HG02763 (cell line): ENCODE results near the gene BTBD19.
A peak's percentile ranks its signal among the peaks of the same experiment; 100 is the strongest.
"Not testable (repeated sequence)": the region's sequence is repeated elsewhere in the genome, so short reads cannot be mapped to it uniquely, and the experiment has no call there.

Source experiments
- ATAC-seq: cut with Tn5 transposase; IDR thresholded peaks from one replicate; pipeline ENCODE4 v1.9.1; 2021; ENCODE audit warnings: mild to moderate bottlenecking, moderate library complexity; ENCODE audit not compliant: unreplicated experiment

Gene BTBD19

DNA sequence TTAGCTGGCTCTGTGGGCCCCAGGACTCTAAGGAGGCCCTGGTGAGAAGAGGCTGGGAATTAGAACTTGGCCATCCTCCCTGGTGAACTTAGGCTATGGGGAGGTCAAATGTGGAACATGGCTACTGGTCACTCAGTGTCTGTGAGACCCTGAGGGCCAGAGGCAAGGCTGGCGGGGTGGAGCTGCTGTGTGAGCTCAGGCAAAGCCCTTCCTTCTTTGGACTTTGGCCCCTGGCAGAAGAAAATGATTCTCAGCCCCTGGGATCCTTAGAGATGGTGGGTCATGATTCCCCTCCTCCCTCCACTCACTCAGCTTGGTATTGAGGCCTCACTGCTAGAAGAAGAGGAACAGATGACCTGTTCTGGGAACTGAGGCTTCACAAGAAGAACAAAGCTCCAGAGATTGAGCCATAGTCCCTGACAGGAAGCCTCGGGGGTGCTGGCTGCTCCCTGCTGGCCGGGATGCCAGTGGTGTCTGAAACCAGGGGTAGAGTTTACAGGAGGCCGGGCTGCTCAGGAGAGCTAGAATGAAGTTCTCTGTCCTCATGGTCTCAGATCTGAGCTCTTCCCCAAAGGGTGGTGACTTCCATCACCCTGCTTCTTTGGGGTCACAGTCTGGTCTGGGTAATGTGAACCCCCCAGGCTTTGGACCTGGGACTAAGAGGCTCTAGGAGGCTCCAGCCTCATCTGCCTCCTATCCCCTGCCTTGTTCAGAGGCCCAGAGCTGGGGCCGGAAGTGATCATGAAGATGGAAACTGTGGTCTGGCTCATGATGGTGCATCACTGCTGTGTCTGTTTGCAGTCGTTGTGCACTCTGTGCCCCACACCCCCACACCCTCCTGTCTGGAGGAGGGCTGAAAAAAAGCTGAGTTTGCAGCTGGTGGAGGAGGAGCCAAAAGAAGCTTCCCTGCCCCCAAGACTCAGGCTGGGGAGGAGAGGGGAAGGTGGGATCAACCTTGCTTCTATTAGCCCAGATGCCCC, 905 bp downstream of the BTBD19 start:
- ATAC-seq, result peak; percentile 38

DNA sequence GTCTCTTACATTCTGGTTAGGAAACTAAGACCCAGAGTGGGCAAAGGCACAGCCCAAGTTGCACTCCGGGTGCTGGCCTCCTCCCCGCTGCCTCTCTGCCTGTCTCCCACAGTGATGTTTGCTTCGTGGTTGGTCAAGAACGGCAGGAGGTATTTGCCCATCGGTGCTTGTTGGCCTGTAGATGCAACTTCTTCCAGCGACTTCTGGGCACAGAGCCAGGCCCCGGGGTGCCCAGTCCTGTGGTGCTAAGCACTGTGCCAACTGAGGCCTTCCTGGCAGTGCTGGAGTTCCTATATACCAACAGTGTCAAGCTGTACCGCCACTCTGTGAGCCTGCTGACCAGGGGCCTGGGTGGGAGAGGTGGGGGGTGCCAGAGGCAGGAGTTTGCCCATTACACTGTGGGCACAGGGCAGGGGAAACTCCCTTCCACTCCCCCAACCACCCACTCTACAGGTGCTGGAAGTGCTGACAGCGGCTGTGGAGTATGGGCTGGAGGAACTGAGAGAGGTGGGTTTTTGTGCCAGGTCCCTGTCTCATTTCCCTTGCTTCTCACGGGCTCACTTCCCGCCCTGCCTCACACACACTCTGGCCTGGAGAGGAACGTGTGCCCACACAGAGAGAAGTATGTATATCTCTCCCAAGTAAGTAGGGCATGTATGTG, 1.9 kb downstream of the BTBD19 start:
- no peak for ATAC-seq

DNA sequence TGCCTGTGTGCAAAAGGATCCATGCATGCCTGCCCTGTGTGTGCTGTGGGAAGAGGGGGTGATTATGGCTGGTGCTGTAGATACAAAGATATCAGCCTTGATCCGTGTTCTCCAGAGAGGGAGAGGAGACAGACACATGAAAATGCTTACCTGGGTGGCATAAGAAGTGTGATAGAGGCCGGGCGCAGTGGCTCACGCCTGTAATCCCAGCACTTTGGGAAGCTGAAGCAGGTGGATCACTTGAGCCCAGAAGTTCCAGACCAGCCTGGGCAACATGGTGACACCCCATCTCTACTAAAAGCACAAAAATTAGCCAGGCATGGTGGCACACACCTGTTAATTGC, 2.4 kb downstream of the BTBD19 start:
- ATAC-seq, result not testable (repeated sequence)

DNA sequence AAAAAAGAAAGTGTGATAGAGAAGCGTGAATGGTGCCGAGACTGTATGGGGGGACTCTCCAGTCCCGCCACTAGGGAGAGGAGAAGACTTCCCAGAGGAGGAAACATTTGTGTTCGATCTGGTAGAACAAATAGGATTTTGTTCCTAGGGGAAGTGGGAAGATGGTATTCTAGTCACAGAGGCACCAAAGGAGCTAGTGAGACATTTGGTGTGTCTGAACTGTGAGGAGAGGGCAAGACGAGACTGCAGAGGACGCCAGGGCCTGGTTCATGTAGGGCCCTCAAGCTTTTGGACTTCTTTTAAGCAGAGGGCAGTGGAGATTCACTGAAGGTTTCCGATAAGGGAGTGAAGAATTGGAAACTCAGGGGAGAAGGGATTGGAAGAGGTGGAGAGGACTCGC, 2.9 kb downstream of the BTBD19 start:
- no peak for ATAC-seq

DNA sequence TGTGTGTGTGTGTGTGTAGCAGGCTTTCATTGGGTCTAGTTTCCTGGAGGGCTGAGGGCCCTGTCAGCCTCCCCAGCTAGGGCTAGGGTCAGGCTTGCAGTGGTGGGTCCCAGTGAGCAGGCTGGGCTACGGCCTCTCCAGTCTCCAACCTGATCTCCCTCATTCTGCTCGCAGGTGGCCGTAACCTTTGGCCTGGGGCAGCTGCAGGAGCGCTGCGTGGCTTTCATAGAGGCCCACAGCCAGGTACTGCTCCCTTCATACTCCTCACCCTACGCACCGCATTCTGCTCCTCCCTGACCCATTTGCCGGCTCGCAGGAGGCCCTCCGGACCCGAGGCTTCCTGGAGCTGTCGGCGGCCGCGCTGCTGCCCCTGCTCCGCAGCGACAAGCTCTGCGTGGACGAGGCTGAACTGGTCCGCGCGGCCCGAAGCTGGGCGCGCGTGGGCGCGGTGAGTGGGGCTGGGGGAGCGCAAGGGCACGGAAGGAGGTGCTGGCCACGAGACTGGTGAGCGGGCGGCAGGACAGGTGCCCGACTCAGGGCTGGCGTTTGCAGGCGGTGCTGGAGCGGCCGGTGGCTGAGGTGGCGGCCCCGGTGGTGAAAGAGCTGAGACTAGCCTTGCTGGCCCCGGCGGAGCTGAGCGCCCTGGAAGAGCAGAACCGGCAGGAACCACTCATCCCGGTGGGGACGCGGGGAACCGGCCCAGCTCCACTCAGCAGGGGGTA, 4.7 kb downstream of the BTBD19 start:
- ATAC-seq, result no peak

DNA sequence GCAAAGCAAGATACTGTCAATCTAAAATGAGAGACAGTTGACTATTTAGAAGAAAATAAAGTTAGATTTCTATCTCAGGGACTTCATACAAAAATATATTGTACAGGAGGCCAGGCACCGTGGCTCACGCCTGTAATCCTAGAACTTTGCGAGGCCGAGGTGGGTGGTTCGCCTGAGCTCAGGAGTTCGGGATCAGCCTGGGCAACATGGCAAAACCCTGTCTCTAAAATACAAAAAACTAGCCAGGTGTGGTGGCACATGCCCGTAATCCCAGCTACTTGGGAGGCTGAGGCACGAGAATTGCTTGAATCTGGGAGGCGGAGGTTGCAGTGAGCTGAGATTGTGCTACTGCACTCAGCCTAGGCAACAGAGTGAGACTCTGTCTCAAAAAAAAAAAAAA, 7.6 kb downstream of the BTBD19 start:
- ATAC-seq, result not testable (repeated sequence)

DNA sequence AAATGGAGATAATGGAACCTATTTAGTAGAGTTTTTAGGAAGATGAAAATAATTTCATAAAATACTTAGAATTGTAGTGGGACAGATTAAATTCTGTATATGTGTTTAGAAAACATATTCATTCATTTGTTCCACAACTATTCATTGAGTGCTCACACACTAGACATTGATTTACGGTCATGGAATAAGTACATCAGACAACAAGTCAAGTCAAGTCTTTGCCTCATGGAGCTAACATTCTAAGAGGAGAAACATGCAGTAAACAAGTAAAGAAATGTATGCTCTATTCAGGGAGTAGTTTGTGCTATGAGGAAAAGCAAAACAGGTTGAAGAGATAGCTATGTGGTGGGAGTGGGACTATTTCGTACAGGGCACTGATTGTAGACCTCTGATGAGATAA, 9.0 kb downstream of the BTBD19 start:
- ATAC-seq, result no peak

DNA sequence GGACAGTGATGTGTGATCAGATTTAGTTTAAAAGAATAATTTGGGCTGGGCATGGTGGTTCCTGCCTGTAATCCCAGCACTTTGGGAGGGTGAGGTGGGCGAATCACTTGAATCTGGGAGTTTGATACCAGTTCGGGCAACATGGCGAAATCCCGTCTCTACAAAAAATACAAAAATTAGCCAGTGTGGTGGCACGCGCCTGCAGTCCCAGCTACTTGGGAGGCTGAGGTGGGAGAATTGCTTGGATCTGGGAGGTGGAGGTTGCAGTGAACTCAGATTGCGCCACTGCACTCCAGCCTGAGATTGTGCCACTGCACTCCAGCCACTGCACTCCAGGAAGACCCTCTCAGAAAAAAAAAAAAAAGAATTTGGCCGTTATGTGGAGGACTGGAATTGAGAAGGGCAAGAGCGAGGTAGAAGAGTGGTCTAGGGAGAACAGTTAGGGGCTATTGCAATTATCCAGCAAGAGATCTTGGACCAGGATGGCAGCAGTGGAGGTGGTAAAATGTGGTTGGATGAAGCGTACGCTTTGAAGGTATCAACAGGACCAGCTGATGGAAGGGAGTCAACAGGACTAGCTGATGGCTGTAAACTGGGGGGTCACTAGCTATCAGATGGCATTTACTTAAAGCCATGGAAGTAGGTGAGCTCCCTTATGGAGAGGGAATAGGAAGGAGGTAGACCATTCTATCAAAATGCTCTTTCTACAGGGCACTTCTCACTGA, 9.6 kb downstream of the BTBD19 start:
- ATAC-seq, result no peak

DNA sequence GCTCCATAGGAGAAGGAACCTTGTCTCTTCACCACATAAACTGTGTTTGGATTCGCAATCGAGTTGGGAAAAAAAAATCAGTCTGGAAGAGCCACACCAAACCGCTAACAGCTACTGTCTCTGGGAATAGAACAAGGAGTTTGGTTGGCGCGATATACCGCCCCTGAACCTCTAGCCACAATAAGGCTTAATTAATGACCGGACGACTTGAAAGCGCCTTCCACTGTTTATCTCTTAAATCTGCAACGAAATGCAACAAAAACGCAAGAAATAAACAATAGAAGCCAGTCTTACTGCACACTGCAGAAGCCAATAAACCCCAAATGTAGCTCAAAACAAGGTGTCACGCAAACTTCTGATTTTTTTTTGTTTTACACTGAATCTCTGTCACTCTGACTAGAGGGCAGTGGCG, 10.9 kb downstream of the BTBD19 start:
- ATAC-seq, result peak; percentile 4

DNA sequence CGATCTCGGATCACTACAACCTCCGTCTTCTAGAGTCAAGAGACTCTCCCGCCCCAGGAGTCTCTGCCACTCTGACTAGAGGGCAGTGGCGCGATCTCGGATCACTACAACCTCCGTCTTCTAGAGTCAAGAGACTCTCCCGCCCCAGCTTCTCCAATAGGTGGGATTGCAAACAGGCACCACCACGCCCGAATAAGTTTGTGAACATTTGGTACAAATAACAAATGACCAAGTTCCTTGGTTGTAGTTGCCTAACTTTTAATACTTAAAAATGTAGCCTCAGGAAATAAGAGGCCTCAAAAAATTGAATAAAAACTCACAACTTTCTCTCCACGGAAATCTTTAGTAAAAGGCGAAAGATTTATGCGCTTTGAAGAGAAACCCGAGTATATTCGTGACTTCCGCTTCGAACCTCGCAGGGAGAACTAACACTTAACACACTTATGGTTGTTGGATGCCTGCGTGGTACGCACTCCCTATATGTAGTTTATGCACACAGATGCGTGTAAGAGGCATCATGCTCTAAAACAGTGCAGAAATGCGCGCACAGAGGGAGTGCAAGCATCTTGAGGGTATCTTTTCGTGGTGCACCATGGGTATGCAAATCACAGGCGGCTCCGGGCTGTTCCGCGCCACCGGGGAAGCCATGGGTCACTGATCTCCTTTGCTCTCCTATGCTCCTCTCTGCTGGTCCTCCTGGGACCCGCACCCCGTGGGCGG, 11.4 kb downstream of the BTBD19 start:
- ATAC-seq, result peak; percentile 75

DNA sequence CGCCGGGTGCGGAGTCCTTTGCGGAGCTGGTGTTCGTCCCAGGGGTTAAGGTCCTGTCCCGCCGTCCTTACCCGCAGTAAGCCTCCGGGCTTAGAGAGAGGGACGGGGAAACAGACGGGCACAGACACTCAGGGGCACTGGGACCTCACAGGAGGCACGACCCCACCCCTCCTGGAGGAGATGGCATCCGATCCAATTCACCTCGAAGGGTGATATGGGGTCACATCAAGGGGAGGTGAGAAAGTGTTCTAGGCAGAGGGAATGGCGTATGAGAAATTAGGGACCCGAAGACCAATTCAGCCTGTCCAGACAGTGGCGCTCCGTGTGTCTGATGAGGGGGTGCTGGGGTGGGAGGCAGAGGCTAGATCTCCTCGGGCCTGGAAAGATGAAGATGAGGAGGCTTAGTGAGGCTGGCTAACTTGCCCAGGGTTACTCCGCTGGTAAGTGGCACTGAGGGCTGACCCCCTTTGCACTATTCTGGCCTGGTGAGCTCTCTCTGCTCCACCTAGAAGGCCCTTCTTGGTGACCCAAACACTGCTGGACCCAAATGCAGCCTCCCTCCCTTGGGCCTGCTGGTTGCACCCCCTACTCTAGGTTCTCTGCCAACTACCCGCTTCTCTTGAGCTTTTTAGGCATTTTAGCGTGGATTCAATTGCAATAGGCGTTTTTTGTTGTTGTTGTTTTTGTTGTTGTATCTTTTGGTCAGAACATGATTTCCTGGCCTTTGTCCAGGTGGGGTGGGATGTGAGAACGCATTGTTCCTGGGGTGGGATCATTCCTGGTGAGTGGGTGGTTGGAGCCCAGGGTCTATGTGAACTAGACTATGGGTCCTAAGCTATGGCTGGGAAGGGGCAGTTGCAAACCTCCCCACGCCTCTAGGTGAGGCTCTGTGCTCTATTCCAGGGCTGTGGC, 12.3 kb downstream of the BTBD19 start:
- ATAC-seq, result no peak

DNA sequence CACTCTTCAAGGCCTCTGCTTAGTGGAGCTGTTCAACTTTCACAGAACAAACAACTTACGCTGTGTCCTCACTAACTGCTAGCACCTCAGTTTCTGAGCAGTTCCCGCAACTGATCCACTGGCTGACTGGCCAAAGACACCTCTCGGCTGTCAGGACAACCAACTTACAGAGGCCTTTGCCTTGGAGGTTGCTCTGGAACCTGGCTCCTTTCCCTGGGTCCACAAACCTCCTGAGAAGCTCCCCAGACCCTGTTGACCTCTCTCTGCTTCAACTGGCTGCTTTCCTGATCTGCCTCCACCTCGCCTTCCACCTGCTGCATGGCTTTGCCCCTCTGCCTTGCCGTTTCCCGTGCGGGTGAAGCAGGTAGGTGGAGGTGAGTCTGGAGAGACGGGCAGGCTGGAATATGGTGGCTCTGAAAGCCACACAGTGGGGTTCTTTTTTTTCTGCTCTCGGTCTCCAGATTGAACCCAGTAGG, 13.0 kb downstream of the BTBD19 start:
- ATAC-seq, result no peak

DNA sequence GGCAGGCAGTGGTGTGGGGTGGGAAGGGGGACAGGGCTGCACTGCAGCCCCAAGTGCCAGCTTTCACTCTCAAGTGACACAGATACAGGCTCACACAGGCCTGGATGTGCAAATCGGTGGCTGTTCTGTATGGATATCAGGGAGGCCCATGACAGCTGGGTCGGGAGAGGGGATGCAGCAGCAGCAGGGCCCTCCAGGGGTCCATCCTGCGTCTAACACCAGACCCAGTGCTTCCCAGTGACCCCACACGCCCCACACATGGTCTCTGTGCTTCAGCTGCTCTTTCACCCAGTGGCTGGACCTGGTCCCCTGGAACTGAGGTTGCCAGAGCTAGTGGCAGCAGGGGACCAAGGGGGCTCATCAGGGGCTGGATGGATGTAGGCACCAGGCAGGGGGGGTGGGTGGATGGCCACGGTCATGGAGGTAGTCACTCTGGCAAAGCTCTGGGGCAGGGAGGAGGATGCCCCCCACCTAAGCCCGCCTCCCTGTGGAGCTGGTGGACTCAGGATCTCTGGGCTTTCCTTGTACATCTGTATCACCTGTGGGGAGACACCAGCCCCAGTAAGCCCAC, 13.9 kb downstream of the BTBD19 start:
- ATAC-seq, result no peak

DNA sequence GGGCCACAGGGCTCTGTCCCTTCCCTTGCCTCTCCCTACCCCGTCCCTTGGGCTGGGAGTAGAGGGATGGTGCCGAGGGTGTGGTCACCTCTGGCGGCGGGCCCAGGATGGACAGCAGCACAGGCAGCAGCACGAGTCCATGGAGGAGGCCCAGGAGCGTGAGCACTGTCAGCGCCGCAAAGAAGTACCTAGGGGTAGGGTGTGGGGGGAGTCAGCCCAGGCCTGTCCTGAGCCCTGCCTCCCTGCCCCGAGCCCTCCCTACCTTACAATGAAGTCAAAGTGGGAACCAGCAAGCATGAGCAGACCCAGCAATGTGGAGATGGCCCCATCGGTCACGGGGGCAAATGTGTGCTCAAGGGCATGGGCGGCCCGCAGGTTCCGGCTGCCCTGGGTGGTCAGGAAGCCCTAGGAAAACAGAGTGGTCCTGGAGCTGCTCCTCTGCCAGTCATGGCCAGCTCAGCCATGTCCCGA, 14.7 kb downstream of the BTBD19 start:
- ATAC-seq, result no peak

DNA sequence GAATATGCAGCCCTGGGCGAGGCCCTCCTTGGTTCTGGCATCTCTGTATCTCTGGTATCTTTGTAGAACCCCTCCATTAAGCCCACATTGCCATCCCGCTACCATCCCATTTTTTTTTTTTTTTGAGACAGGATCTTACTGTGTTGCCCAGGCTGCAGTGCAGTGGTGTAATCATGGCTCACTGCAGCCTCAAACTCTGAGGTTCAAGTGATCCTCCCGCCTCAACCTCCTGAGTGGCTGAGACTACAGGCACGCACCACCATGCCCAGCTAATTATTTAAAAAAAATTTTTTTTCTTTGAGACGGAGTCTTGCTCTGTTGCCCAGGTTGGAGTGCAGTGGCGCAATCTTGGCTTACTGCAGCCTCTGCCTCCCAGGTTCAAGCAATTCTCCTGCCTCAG, 16.1 kb downstream of the BTBD19 start:
- ATAC-seq, result not testable (repeated sequence)

DNA sequence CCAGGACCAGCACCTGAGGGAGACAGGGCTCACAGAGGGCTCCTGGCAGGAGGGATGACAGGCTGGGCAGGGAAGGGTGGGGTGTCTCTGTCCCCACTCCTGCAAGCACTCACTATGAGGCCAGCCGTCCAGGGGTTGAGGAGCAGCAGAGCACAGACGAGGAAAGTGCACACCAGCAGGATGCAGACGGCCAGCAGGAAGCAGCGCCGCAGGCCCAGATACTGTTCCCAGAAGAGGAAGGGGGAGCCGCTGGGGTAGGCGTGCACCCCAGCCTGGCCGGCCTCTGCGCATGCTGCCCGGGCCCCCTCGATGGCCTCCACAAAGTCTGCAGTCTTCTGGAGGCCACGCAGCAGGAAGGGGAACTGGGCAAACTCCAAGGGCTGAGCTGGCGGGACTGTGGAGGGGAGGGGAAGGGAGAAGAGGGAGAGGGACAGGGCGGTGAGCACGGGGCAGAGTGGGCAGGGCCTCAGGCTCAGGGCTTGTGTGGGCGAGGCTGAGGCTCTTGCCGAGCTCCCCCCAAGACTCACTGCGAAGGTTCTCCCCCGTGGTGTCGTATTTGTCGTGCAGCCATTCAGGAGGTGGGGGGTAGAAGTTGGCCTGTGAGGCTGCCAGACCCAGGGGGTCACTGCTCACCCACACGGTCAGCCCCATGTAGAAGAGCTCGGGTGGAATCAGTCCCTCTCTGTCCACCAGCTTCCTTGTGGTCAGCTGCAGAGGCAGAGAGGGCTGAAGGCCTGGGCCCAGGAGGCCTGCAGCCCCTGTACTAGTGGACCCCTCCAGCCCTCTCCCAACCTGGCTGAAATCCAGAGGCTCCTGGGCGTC, 18.3 kb downstream of the BTBD19 start:
- no peak for ATAC-seq

DNA sequence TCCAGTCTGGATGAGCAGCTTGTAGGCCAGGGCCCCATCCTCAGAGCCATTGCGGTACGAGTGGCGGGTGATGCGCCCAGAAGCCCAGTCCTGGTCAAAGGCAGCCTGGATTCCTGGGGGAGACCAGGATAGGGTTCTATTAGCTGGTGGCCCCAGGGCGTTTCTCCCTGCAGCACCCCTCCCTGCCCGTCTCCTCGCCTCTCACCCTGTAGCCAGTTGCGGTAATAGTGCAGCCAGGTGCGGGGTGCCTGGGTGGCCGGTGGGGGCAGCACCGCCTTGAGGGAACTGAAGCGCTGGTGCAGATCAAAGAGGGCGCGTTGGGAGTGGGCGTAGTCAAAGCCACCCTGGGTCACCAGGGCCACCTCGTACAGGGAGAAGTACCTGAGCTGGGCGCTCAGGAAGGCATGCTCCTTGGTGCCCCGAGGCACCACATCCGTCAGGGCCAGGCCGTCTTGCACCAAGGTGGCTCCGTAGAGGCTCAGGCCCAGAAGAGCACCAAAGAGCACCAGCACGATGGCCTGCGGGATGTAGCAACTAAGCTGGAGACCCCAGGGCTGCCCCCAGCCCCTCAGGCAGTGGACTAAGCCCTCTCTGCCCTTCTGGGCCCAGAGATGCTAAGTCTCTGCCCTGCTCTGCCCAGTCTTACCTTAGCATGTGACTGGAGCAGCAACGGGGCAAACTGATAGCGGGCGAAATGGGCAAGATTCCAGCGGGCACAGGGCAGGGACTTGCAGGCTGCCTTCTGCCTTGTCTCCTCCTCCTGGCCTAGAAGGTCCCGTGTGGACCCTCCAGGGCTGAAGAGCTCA, 19.1 kb downstream of the BTBD19 start:
- ATAC-seq, result no peak
